Astrocyte of the hippocampus (primary cell): ENCODE measurements around the gene CBLC.
A peak's percentile ranks its signal among the peaks of the same experiment; 100 is the strongest.
"Not testable (repeated sequence)": the region's sequence is repeated elsewhere in the genome, so short reads cannot be mapped to it uniquely, and the experiment has no call there.

Experiments used
- DNase-seq: peaks from one replicate; pipeline ENCODE4 v3.0.0; 2011; ENCODE audit warnings: low read depth, low spot score

The CBLC gene

DNA sequence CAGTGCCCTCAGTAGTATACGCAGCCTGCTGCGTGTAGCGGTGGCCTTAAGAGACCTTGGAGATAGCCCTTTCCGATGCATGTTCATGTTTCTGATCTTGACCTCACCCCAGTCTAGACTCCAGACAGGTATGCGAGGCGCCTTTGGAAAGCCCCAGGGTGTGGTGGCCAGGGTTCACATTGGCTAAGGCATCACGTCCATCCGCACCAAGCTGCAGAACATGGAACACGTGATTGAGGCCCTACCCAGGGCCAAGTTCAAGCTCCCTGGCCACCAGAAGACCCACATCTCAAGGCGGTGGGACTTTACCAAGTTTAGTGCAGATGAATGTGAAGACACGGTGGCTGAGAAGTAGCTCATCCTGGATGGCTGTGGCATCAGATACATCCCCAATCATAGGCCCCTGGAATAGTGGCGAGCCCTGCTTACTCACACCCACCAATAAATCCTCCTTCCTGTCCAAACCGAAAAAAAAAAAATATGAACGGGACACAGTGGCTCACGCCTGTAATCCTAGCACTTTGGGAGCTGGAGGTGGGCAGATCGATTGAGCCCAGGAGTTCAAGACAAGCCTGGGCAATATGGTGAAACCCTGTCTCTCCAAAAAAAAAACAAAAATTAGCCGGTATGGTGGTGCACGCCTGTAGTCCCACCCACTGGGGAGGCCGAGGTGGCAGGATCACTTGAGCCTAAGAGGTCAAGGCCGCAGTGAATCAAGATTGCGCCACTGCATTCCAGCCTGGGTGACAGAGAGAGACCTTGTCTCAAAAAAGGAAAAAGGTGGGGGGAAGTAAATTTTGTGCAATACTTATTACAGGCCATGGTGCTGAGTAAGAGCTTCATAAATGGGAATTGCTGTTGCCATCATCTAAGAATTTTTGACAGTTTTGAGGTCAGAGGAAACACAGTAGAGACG, 12.4 kb upstream of the CBLC start:
- no peak for DNase-seq

DNA sequence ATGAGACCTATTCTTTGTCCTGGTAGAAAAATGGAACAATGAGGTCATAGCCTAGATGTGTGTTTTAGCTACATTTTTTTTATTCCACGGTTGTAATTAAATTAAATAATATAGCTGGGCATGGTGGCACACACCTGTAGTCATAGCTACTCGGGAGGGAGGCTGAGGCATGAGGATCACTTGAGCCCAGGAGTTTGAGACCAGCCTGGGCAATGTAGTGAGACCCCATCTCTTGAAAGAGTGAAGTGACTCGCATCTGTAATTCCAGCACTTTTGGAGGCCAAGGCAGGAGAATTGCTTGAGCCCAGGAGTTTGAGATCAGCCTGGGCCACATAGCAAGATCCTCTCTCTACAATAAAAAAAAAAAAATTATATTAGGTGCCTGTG, 11.7 kb upstream of the CBLC start:
- DNase-seq: no peak

DNA sequence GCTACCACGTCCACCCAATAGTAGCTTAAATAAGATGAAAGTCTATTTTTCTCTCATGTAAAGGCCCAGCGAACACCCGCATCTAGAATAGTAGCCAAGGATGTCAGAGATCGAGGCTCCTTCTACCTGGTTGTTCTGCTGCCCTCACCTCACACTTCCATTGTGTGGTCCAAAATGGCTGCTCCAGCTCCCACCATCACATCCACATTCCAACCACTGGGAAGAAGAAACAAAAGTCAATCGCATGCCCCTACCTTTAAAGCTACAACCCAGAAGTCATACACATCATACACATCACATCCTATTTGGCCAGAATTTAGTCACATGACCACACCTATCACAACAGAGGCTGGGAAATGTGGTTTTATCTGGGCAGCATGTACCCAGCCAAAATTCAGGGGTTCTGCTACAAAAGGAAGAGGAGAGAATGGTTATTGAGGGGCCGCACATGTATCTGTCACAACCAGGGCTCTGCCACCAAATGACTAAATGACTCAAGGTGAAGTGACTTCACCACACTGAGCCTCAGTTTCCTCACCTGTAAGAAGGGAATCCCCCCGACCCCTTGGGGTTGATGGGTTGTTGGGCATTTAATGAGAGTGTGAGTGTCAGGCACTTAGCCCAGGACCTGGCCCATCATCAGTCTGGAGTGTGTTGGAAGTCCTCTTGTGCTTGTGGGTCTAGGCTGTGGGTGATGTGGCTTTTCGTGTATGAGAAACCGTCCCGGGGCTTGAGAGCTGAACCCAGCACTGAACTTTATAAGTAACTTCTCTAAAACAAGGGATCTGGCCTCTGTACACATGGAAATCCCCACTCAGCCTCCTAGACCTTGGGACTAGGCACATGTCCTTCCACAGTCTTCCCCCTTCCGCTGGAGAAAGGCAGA, 10.2 kb upstream of the CBLC start:
- no peak for DNase-seq

DNA sequence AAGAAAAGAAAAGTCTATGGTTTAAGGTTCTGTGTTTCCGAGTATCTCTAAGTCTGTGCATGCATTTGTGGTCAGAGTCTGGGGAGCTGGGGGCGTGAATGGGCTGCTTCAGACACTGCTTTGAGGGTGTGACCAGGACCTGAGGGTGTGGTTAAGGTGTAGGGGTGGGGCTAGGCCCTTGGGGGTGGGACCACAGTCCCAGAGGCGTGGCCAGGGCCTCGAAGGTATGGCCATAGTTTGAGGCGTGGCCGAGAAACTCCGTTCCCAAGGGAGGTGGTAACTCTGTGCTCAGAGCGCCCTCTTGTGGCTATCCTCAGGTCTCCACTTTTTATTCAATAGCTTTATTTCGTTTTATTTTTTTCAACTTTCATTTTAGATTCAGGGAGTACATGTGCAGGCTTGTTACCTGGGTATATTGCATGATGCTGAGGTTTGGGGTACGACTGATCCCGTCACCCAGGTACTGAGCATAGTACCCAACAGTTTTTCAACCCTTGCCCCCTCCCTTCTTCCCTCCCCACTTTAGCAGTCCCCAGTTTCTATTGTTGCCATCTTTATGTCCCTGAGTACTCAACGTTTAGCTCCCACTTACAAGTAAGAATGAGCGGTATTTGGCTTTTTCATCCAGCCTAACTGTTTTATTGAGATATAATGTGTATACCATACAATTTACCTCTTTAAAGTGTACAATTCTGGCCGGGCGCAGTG, 7.0 kb upstream of the CBLC start:
- peak; percentile 97 for DNase-seq

DNA sequence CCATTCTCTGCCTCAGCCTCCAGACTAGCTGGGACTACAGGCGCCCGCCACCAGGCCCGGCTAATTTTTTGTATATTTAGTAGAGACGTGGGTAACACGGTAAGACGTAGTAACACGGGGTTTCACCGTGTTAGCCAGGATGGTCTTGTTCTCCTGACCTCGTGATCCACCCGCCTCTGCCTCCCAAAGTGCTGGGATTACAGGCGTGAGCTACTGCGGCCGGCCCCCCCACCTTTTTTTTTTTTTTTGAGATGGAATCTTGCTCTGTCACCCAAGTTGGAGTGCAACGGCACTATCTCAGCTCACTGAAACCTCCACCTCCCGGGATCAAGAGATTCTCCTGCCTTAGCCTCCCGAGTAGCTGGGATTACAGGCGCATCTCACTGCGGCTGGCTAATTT, 5.5 kb upstream of the CBLC start:
- DNase-seq: not testable (repeated sequence)

DNA sequence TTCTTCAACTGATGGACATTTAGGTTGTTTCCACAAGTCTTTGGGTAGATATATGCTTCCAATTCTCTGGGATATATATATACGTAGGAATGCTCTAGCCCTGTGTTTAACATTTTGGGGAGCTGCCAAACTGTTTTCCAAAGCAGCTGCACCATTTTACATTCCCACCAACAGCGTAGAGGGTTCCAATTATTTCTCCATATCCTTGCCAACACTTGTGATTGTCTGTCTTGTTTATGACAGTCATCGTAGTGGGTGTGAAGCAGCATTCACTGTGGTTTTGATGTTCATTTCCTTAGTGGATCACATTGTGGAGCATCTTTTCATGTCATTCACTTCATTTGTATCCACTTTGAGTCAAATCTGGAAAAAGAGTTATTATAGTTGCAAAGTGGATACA, 4.7 kb upstream of the CBLC start:
- no peak for DNase-seq

DNA sequence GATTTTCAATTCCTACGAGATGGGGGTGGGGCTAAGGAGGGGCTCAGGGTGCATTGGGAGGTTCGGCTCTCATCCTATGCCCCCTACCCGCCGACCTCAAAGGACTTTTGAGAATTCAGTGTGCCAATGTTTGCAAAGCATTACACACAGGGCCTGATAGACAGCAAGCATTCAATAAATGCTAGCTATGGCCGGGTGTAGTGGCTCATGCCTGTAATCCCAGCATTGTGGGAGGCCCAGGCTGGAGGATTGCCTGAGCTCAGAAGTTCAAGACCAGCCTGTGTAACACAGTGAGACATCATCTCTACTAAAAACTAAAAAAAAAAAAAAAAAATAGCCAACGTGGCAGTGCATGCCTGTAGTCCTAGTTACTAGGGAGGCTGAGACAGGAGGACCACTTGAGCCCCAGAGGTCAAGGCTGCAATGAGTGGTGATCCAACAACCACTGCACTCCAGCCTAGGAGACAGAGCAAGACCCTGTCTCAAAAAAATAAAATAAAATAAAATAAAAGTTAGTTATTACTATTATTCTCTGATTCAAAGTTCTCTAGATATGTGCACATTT, 1.9 kb upstream of the CBLC start:
- no peak for DNase-seq

DNA sequence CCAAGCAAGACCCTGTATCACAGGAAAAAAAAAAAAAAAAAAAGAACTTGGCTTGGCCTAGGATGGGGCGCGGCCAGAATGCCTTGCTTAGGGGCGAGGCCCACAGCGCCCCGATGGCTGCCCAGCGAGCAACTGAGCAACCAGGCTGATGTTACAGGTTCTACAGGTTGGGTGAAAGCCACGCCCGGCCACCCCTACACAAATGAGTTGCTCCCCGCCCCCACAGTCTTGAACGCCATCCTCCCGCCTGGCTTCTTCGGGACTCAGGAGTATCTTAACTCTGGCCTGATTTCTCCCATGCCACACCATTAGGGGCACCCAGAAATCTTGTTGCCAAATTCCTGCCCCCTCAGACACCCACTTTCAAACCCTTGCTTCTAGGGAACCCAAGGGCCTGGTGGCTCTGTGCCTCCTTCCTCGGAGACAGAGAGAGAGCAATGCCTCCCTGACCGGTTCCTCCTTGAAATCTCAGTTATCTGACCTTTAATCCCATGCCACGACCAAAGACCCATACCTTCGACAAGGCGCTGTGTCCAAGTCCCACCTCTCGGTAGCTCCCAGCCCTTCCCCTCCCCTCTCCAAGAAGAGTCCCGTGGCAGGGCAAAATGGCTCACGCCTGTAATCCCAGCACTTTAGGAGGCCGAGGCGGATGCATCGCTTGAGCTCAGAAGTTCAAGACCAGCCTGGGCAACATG, 1.1 kb upstream of the CBLC start:
- DNase-seq: no peak

DNA sequence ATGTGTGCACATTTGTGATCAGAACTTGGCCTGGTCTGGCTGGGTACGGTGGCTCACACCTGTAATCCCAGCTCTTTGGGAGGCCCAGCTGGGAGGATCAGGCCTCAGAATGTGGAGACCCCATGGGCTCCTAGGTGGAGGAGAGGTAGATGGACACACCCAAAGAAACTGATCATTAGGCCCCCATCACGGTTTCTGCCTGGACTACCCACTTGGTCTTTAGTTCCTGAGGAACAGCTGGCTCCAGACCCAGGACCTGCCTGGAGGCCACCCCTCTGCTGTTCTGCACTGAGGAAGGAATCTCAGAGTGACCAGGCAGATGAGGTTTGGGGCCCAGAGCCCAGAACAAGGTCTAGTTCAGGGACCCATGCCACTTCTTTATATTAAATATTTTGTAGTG, 1.5 kb downstream of the CBLC start:
- no peak for DNase-seq

DNA sequence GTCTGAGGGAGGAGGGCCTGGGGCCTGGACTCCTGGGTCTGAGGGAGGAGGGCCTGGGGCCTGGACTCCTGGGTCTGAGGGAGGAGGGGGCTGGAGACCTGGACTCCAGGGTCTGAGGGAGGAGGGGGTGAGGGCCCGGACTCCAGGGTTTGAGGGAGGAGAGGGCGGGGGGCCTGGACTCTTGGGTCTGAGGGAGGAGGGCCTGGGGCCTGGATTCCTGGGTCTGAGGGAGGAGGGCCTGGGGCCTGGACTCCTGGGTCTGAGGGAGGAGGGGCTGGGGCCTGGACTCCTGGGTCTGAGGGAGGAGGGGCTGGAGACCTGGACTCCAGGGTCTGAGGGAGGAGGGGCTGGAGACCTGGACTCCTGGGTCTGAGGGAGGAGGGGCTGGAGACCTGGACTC, 4.0 kb downstream of the CBLC start:
- DNase-seq: not testable (repeated sequence)

DNA sequence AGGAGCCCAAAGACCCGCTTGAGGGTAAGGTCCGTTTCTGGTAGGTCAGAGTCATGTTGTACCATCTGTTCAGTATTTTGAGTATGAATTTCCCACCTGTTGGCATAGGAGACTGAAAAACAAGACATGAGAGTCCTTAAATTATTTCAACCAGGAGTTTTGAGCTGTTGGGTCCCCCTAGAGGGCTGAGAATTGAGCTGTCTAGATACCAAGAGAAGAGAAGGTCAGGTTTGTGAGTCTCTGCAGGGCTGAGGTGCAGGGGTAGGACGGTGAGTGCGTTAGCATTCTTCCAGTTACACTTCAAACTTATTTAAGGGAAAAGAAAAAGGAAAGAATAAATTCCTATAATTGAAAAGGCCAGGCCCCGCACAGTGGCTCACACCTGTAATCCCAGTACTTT, 5.0 kb downstream of the CBLC start:
- no peak for DNase-seq

DNA sequence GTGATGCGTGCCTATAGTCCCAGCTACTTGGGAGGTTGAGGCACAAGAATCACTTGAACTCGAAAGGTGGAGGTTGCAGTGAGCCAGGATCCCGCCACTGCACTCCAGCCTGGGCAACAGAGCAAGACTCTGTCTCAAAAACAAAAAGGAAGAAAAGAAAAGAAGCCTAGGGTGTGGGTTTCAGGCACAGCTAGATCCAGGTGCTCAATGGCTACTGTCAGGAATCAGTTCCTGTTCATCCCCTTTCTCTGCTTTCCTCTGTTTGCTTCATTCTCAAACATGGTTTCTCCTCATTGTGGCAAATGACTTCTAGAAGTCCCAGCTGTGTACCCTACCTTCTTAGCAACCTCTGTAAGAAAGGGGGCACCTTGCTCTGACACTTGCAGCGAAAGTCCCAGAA, 5.9 kb downstream of the CBLC start:
- DNase-seq: no peak

DNA sequence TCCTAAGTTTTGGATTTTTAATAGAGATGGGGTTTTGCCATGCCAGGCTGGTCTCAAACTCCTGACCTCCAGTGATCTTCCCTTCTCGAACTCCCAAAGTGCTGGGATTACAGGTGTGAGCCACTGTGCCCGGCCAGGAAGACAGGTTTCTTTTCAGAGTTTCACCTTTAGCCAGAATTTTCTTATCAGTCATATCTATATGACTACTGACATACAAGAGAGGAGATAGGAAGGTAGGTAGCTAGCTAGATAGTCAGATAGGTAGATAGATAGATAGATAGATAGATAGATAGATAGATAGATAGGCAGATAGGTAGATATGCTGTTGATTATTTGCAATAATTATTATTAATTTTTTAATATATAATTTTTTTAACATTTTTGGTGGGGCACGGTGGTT, 7.6 kb downstream of the CBLC start:
- no peak for DNase-seq

DNA sequence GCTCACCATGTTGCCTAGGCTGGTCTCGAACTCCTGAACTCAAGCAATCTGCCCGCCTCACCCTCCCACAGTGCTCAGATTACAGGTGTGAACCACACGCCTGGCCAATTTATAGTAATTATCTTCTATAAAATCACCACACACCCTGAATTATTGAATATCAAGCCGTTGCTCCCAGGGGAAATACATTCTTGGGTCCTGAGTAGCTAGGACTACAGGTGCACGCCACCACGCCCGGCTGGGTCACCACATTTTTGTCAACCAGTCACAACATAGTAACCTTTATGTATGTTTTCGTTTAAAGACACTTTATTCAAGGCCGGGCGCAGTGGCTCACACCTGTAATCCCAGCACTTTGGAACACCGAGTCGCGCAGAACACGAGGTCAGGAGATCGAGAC, 8.3 kb downstream of the CBLC start:
- no peak for DNase-seq

DNA sequence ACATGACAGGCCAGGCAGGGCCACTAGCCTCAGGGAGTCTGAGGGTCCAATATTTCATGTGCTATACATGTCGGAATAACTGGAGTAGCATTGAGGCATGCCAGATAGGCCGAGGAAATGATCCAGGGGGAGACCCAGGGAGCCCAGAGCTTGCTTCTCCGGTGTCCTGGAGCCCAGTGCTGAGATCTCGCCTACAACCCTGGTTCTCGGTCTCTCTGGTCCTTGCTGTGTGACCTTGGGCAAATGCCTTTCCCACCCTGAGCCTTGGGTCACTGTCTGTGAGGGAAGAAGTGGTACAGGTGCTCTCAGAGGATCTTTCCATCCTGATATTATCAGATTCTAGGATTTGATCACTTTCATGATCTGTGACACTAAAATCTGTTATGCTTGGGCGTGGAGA, 11.3 kb downstream of the CBLC start:
- no peak for DNase-seq

DNA sequence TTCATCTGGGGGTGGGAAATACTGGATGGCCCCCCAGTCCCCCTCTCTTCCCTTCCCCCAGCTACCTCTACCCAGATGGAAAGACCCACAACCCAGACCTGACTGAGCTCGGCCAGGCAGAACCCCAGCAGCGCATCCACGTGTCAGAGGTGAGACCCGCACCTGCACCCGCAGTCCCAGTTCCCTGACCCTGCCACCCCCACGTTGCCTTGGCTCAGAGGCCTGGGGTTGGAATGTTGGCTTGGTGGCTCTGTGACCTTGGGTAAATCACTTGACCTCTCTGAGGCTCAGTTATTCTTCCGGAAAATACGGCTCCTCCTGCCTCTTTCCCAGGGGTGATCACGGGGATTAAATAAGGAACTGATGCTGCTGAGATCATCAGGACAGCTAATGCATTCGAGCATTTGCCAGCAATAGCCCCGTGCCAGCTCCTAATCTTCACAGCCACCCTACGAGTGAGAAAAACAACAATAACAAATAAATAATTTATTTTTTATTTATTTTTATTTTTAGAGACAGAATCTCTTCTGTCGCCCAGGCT, 12.3 kb downstream of the CBLC start:
- DNase-seq: no peak

DNA sequence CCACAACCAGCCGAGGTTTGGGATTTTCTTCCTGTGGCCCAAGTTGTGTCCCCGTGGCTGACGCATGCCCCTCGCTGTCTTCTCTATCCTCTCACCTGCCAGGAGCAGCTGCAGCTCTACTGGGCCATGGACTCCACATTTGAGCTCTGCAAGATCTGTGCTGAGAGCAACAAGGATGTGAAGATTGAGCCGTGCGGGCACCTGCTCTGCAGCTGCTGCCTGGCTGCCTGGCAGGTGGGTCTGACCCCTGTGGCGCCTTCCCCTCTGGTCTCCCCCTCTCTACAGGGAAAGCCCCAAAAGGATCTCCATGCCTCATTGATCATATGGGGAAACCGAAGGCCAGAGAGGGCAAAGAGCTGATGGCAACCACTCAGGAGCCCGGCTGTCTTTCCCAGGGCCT, 14.6 kb downstream of the CBLC start:
- DNase-seq: no peak

DNA sequence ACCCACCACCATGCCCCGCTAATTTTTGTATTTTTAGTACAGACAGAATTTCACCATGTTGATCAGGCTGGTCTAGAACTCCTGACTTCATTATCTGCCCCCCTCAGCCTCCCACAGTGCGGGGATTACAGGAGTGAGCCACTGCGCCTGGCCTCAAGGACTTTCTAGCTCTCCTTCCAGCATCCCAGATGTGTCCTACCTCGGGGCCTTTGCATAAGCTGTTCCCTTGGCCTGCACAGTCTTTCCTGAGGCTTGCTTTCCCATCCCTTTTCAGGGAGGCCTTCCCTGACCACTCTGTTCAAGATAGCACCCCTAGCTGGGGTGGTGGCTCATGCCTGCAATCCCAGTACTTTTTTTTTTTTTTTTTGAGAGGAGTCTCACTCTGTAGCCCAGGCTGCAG, 16.9 kb downstream of the CBLC start:
- no peak for DNase-seq

DNA sequence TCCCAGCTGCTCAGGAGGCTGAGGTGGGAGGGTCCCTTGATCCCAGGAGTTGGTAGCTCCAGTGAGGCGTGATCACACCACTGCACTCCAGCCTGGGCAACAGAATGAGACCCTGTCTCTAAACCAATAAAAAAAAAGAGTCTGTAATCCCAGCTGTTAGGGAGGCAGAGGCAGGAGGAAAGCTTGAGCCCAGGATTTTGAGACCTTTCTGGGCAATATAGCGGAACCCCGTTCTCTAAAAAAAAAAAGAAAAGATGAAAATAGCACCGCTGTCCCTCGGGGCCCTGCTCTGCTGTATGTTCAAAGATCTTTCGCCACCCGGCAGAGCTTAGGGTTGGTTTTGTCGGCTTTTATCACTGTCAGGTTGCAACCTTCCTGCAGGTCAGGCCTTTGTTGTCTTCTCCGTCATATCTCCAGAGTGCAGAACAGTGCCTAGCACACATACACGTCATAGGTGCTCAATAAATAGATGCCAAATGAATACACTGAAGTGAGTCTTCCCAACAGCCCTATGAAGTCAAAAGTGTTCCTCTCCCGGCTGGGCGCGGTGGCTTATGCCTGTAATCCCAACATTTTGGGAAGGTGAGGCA, 17.8 kb downstream of the CBLC start:
- DNase-seq: no peak

DNA sequence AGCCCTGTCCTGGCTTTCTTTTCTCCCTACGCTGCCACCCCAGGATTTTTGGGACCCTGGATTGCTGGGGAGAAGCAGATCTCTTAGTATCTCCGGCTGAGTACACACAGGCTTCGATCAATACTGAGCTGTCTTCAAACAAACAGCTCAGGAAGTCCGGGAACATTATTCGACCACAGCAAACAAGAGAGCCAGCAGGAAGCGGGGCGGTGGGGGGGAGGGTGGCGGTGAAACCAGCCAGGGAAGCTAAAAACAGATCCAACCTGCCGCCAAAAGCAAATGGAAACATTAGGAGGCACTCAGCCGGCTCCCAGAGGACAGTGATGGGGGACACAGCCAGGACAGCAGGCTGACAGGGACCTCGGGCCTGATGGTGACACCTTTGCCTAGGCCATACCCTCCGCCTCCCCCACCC, 19.0 kb downstream of the CBLC start:
- DNase-seq: peak; percentile 69
